Trophoblast cell (in vitro differentiated cells and primary cell): ENCODE measurements around the gene LPGAT1.

Experiments used
- DNase-seq, 2 donors: peaks; one replicate each; pipeline ENCODE4 v3.0.0-alpha.2; 2016
- H2AFZ ChIP-seq: 2 replicates; pipeline ENCODE4 v1.6.1; 2013; ENCODE audit warnings: low read length, moderate library complexity, mild to moderate bottlenecking; ENCODE audit not compliant: insufficient read depth, poor library complexity
- H2AK5ac ChIP-seq: 2 replicates; pipeline ENCODE4 v1.6.1; 2013; ENCODE audit warnings: mild to moderate bottlenecking, low read length
- H2BK120ac ChIP-seq: 2 replicates; pipeline ENCODE4 v1.6.1; 2013; ENCODE audit warnings: low read length, mild to moderate bottlenecking, moderate library complexity; ENCODE audit not compliant: insufficient read depth, poor library complexity
- H2BK12ac ChIP-seq: 2 replicates; pipeline ENCODE4 v1.6.1; 2013; ENCODE audit warnings: mild to moderate bottlenecking, low read length, moderate library complexity
- H2BK5ac ChIP-seq: 2 replicates; pipeline ENCODE4 v1.6.1; 2013; ENCODE audit warnings: low read length, low read depth, moderate library complexity, mild to moderate bottlenecking; ENCODE audit not compliant: poor library complexity
- H3K14ac ChIP-seq: 2 replicates; pipeline ENCODE4 v1.6.1; 2013; ENCODE audit warnings: mild to moderate bottlenecking, low read length
- H3K18ac ChIP-seq: 2 replicates; pipeline ENCODE4 v1.6.1; 2013; ENCODE audit warnings: mild to moderate bottlenecking, low read length
- H3K23ac ChIP-seq: 2 replicates; pipeline ENCODE4 v1.6.1; 2013; ENCODE audit warnings: low read length
- H3K27ac ChIP-seq: 2 replicates; pipeline ENCODE4 v1.5.1; 2013; ENCODE audit warnings: low read depth, mild to moderate bottlenecking, inconsistent platforms, low read length, moderate library complexity
- H3K27me3 ChIP-seq: 2 replicates; pipeline ENCODE4 v1.6.1; 2013; ENCODE audit warnings: inconsistent platforms, mild to moderate bottlenecking, low read length, moderate library complexity; ENCODE audit not compliant: insufficient read depth
- H3K36me3 ChIP-seq, 2 experiments: 1 replicate in 1 of 2; 2 replicates in 1 of 2; pipeline ENCODE4 v1.6.1; 2013; ENCODE audit warnings: low read length in 2 of 2, mild to moderate bottlenecking in 2 of 2, moderate library complexity in 1 of 2; ENCODE audit not compliant: insufficient read depth in 2 of 2, control insufficient read depth in 1 of 2
- H3K4ac ChIP-seq: 2 replicates; pipeline ENCODE4 v1.6.1; 2013; ENCODE audit warnings: low read depth, mild to moderate bottlenecking, low read length, moderate library complexity
- H3K4me1 ChIP-seq, 2 experiments: 1 replicate in 1 of 2; 2 replicates in 1 of 2; pipeline ENCODE4 v1.6.1; 2013; ENCODE audit warnings: low read length in 2 of 2, mild to moderate bottlenecking in 2 of 2, moderate library complexity in 1 of 2; ENCODE audit not compliant: insufficient read depth in 2 of 2, control insufficient read depth in 1 of 2
- H3K4me2 ChIP-seq: 2 replicates; pipeline ENCODE4 v1.6.1; 2013; ENCODE audit warnings: inconsistent platforms, mild to moderate bottlenecking, low read length, moderate library complexity
- H3K4me3 ChIP-seq: 2 replicates; pipeline ENCODE4 v1.5.1; 2013; ENCODE audit warnings: mild to moderate bottlenecking, low read depth, low read length, inconsistent platforms
- H3K79me1 ChIP-seq: one replicate; pipeline ENCODE4 v1.6.1; 2013; ENCODE audit warnings: low read length
- H3K79me2 ChIP-seq: 2 replicates; pipeline ENCODE4 v1.6.1; 2013; ENCODE audit warnings: low read length, mild to moderate bottlenecking; ENCODE audit not compliant: control insufficient read depth, insufficient read depth, poor library complexity
- H3K9ac ChIP-seq: 2 replicates; pipeline ENCODE4 v1.6.1; 2013; ENCODE audit warnings: mild to moderate bottlenecking, low read length
- H3K9me3 ChIP-seq: 2 replicates; pipeline ENCODE4 v1.6.1; 2013; ENCODE audit warnings: low read depth, mild to moderate bottlenecking, control low read depth, inconsistent platforms, low read length; ENCODE audit not compliant: insufficient read depth
- H4K12ac ChIP-seq: 2 replicates; pipeline ENCODE4 v1.6.1; 2013; ENCODE audit warnings: low read depth, mild to moderate bottlenecking, low read length, moderate library complexity
- H4K8ac ChIP-seq: 2 replicates; pipeline ENCODE4 v1.6.1; 2013; ENCODE audit warnings: low read depth, mild to moderate bottlenecking, low read length, moderate library complexity
- H4K91ac ChIP-seq: one replicate; pipeline ENCODE4 v1.6.1; 2013; ENCODE audit warnings: low read depth, mild to moderate bottlenecking, low read length, moderate library complexity
- WGBS: extraction: QIAGEN DNeasy Blood & Tissue Kit; methylation state at CpG from one replicate; pipeline ENCODE4 v1.1.7; 2013; ENCODE audit warnings: missing lambda C conversion rate; ENCODE audit not compliant: insufficient read length, insufficient coverage; ENCODE audit errors: extremely low coverage; 5-methylcytosine and 5-hydroxymethylcytosine counted together

Gene LPGAT1

DNA sequence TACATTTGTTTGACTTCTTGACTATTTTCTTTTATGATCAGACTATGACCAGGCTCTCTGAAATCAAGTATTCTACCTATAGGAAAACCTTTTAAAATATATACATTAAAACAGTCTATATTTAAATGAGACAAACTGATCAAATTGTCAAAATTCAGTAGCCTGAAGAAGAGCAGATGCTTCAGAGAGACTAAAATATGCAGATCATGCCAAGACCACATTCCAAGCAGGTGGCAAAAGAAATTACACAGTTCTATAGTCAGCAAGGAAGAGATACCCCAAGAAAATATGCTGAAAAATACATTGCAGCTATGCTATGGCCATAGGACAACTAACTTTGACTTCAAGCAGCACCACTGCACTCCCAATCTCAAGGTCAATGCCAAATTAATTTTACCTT is 3.5 kb downstream of the LPGAT1 start:
- H3K4me2 ChIP-seq: no peak overlapping the region
- H2BK5ac ChIP-seq: no peak overlapping the region
- H3K18ac ChIP-seq: no peak overlapping the region
- H3K4ac ChIP-seq: no peak overlapping the region
- no peak overlapping the region for H3K27ac ChIP-seq
- DNase-seq: no peak
- no peak overlapping the region for H3K23ac ChIP-seq
- H2BK12ac ChIP-seq: no peak overlapping the region
- peaks cover 2% of the 10 kb centered on the region for H3K79me2 ChIP-seq
- no peaks in the 10 kb centered on the region for H3K9me3 ChIP-seq
- peaks cover 4% of the 10 kb centered on the region for H3K79me1 ChIP-seq
- H2AK5ac ChIP-seq: no peak overlapping the region
- H3K4me1 ChIP-seq: peaks cover 0 to 6% of the 10 kb centered on the region in 2 experiments
- no peak overlapping the region for H4K8ac ChIP-seq
- no peaks in the 10 kb centered on the region for H3K27me3 ChIP-seq
- H3K14ac ChIP-seq: no peak overlapping the region
- no peak overlapping the region for H3K9ac ChIP-seq
- H3K36me3 ChIP-seq: peaks cover 1% of the 10 kb centered on the region in 2 experiments
- no peak overlapping the region for H2BK120ac ChIP-seq
- H4K91ac ChIP-seq: no peak overlapping the region
- no peak overlapping the region for H4K12ac ChIP-seq
- no peak overlapping the region for H3K4me3 ChIP-seq
- no peak overlapping the region for H2AFZ ChIP-seq

- Histone ChIP-seq H3K4me3 (no peak overlapping the region), H3K36me3 (peaks cover 1% of the 10 kb centered on the region in 2 experiments), H3K79me2 (peaks cover 2% of the 10 kb centered on the region), H3K4ac (no peak overlapping the region), H2BK5ac (no peak overlapping the region), H3K4me1 (peaks cover 0 to 6% of the 10 kb centered on the region in 2 experiments), H3K23ac (no peak overlapping the region), H2AFZ (no peak overlapping the region), H2AK5ac (no peak overlapping the region), H2BK120ac (no peak overlapping the region), H3K79me1 (peaks cover 4% of the 10 kb centered on the region), H3K4me2 (no peak overlapping the region), H4K91ac (no peak overlapping the region), H3K9me3 (no peaks in the 10 kb centered on the region), H4K12ac (no peak overlapping the region), H3K27ac (no peak overlapping the region), H4K8ac (no peak overlapping the region), H3K27me3 (no peaks in the 10 kb centered on the region), H3K14ac (no peak overlapping the region), H3K18ac (no peak overlapping the region), H2BK12ac (no peak overlapping the region), H3K9ac (no peak overlapping the region)
- DNase-seq: peak in 1 of 2 donors; percentile 53
- no CpG with 5 or more reads among the region's 1 CpG for WGBS
Measured at GRCh38 chr1:211825980-211826379, 4.6 kb downstream of the LPGAT1 start.

- H3K4me2 ChIP-seq: no peak overlapping the region
- no peak overlapping the region for H2AFZ ChIP-seq
- H3K4ac ChIP-seq: no peak overlapping the region
- H2BK12ac ChIP-seq: no peak overlapping the region
- H2BK5ac ChIP-seq: no peak overlapping the region
- H3K23ac ChIP-seq: no peak overlapping the region
- DNase-seq: no peak
- no peaks in the 10 kb centered on the region for H3K27me3 ChIP-seq
- no peaks in the 10 kb centered on the region for H3K9me3 ChIP-seq
- H3K4me3 ChIP-seq: no peak overlapping the region
- no peak overlapping the region for H3K18ac ChIP-seq
- H4K8ac ChIP-seq: no peak overlapping the region
- H3K9ac ChIP-seq: no peak overlapping the region
- peaks cover 1 to 3% of the 10 kb centered on the region in 2 experiments for H3K36me3 ChIP-seq
- H4K91ac ChIP-seq: no peak overlapping the region
- WGBS: no CpG with 5 or more reads among the region's 5 CpGs
- H3K14ac ChIP-seq: no peak overlapping the region
- H3K4me1 ChIP-seq: no peaks in the 10 kb centered on the region
- no peak overlapping the region for H2BK120ac ChIP-seq
- H3K27ac ChIP-seq: no peak overlapping the region
- no peak overlapping the region for H4K12ac ChIP-seq
- no peaks in the 10 kb centered on the region for H3K79me2 ChIP-seq
- H3K79me1 ChIP-seq: no peaks in the 10 kb centered on the region
- H2AK5ac ChIP-seq: no peak overlapping the region
Measured at GRCh38 chr1:211822677-211823407, 7.7 kb downstream of the LPGAT1 start.

- Histone ChIP-seq H3K4me2 (no peak overlapping the region), H3K4me1 (no peaks in the 10 kb centered on the region), H3K36me3 (peaks cover 0 to 3% of the 10 kb centered on the region in 2 experiments), H3K79me1 (no peaks in the 10 kb centered on the region), H2AK5ac (no peak overlapping the region), H4K12ac (no peak overlapping the region), H3K4me3 (no peak overlapping the region), H3K27me3 (no peaks in the 10 kb centered on the region), H2AFZ (no peak overlapping the region), H3K23ac (no peak overlapping the region), H3K4ac (no peak overlapping the region), H3K79me2 (no peaks in the 10 kb centered on the region), H3K9me3 (no peaks in the 10 kb centered on the region), H2BK12ac (no peak overlapping the region), H4K8ac (no peak overlapping the region), H3K14ac (no peak overlapping the region), H4K91ac (no peak overlapping the region), H2BK5ac (no peak overlapping the region), H2BK120ac (no peak overlapping the region), H3K27ac (no peak overlapping the region), H3K18ac (no peak overlapping the region), H3K9ac (no peak overlapping the region)
- no peak for DNase-seq
Measured at GRCh38 chr1:211816586-211816985, 14.0 kb downstream of the LPGAT1 start.
